CD4-positive, alpha-beta T cell (primary cell): ENCODE data around the gene TRMT44. TPM values are rescaled to one million over a fixed set of nuclear protein-coding genes. Genes with fewer than 3 reads are reported as not detected.

ENCODE experiments used
- ATAC-seq: fragments of 200-7000 bp; cut with Tn5 transposase; one replicate; pipeline ENCODE4 v1.10.0; 2022; ENCODE audit warnings: mild to moderate bottlenecking; ENCODE audit not compliant: poor library complexity
- CTCF ChIA-PET: fragments of 350-600 bp; sonication (Branson Sonifier 250); formaldehyde crosslinking; loops from one replicate; lab custom pipeline; 2021; ENCODE audit warnings: antibody characterized with exemption, inconsistent platforms; lab: Charles Lee
- POLR2A ChIA-PET: fragments of 350-600 bp; sonication (Branson Sonifier 250); formaldehyde crosslinking; loops from one replicate; lab custom pipeline; 2021; ENCODE audit warnings: antibody characterized with exemption, inconsistent platforms; lab: Charles Lee
- DNase-seq, 14 experiments: peaks; one replicate each; pipeline ENCODE4 v3.0.0-alpha.2; 2013 to 2020; ENCODE audit warnings: mixed read lengths in 2 of 14
- H3K27ac ChIP-seq, 2 donors: one replicate each; pipeline versions ENCODE4 v1.5.1 to v1.7.0; 2013; ENCODE audit warnings: low read length in 2 of 2, low read depth in 1 of 2, mild to moderate bottlenecking in 1 of 2
- H3K27me3 ChIP-seq, 2 experiments: 1 replicate in 1 of 2; 2 replicates in 1 of 2; pipeline versions ENCODE4 v1.6.1 to v1.7.0; 2013; ENCODE audit warnings: low read length in 2 of 2, control low read depth in 1 of 2, mild to moderate bottlenecking in 1 of 2, moderate library complexity in 1 of 2; ENCODE audit not compliant: insufficient read depth in 2 of 2, control insufficient read depth in 1 of 2
- H3K36me3 ChIP-seq: one replicate; pipeline ENCODE4 v1.6.1; 2013; ENCODE audit warnings: low read length, control low read depth; ENCODE audit not compliant: insufficient read depth
- H3K4me1 ChIP-seq: one replicate; pipeline ENCODE4 v1.6.1; 2013; ENCODE audit warnings: low read length, control low read depth; ENCODE audit not compliant: insufficient read depth
- H3K4me3 ChIP-seq: one replicate; pipeline ENCODE4 v1.5.1; 2013; ENCODE audit warnings: mild to moderate bottlenecking, low read length, moderate library complexity
- H3K9me3 ChIP-seq, 2 experiments: 1 replicate in 1 of 2; 2 replicates in 1 of 2; pipeline versions ENCODE4 v1.6.1 to v1.7.0; 2013; ENCODE audit warnings: low read length in 2 of 2, mild to moderate bottlenecking in 2 of 2, control low read depth in 1 of 2, moderate library complexity in 1 of 2; ENCODE audit not compliant: control insufficient read depth in 1 of 2, insufficient read depth in 1 of 2
- H3K27ac Mint-ChIP-seq: one replicate; pipeline ENCODE4 v1.8.0; 2020; ENCODE audit warnings: mixed read lengths
- H3K27me3 Mint-ChIP-seq: one replicate; pipeline ENCODE4 v1.8.0; 2021; ENCODE audit warnings: mixed read lengths
- H3K36me3 Mint-ChIP-seq: one replicate; pipeline ENCODE4 v1.8.0; 2021; ENCODE audit warnings: low read depth, mixed read lengths
- H3K4me1 Mint-ChIP-seq: one replicate; pipeline ENCODE4 v1.8.0; 2021; ENCODE audit warnings: low read depth, mixed read lengths
- H3K4me3 Mint-ChIP-seq: one replicate; pipeline ENCODE4 v1.8.0; 2020; ENCODE audit warnings: mild to moderate bottlenecking, mixed read lengths
- H3K9me3 Mint-ChIP-seq: one replicate; pipeline ENCODE4 v1.8.0; 2020; ENCODE audit warnings: mixed read lengths
- CTCF ChIP-seq: fragments of 200-600 bp; IDR thresholded peaks from one replicate; pipeline ENCODE4 v1.8.0; 2022; ENCODE audit warnings: antibody characterized with exemption, mild to moderate bottlenecking
- intact Hi-C, 2 experiments: fragments of 100-400 bp; cut with DNase I in 1 of 2; cut with micrococcal nuclease in 1 of 2; formaldehyde crosslinking; loops; one replicate each; pipeline versions ENCODE4 v1.15.1 to v1.9.0; 2023 to 2025; cut with DNase I, micrococcal nuclease
- total RNA-seq, 174 experiments: library from RNA in 2 of 174; stranded (reverse) in 2 of 174; gene quantifications; one replicate each; pipeline ENCODE4 v1.2.3 and lab custom pipeline; 2021 to 2026

The TRMT44 gene
- total RNA-seq, 2 experiments from 2014 or later, result 25.6 to 29.2 TPM

DNA sequence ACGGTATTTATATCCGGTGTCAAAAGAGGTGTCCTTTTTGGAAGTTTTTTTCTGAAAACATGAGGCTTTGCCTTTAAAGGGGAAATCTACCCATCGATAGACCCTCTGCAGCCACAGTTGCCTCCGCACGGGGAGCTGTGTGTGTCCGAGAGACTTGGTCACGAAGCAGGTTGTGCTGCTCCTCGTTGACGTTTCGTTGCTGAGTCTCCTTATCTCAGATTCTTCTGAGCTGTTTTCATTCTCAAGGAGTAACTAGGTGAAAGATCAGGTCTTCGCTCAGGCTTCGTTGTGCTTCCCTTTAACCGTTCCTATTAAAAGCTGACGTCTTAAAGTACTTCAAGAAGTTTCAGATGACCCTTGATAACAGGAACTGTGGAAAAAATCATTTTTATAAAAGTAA, 23.8 kb downstream of the TRMT44 start:
- DNase-seq (no peak), ATAC-seq (no peak)
- no peak overlapping the region for H3K27ac ChIP-seq
- no peaks in the 10 kb centered on the region for H3K4me1 Mint-ChIP-seq
- no peak for TF ChIP-seq CTCF
- CTCF ChIA-PET, result no interaction called here
- no peak overlapping the region for H3K4me3 Mint-ChIP-seq
- H3K27me3 ChIP-seq, result no peaks in the 10 kb centered on the region
- H3K9me3 ChIP-seq, result no peaks in the 10 kb centered on the region
- H3K27me3 Mint-ChIP-seq, result no peaks in the 10 kb centered on the region
- H3K4me3 ChIP-seq, result no peak overlapping the region
- intact Hi-C loops, result no loop called here
- no peaks in the 10 kb centered on the region for H3K4me1 ChIP-seq
- no peak overlapping the region for H3K27ac Mint-ChIP-seq
- H3K9me3 Mint-ChIP-seq, result no peaks in the 10 kb centered on the region
- H3K36me3 ChIP-seq, result peaks cover 41% of the 10 kb centered on the region
- H3K36me3 Mint-ChIP-seq, result peaks cover 72% of the 10 kb centered on the region
- POLR2A ChIA-PET, result no interaction called here

DNA sequence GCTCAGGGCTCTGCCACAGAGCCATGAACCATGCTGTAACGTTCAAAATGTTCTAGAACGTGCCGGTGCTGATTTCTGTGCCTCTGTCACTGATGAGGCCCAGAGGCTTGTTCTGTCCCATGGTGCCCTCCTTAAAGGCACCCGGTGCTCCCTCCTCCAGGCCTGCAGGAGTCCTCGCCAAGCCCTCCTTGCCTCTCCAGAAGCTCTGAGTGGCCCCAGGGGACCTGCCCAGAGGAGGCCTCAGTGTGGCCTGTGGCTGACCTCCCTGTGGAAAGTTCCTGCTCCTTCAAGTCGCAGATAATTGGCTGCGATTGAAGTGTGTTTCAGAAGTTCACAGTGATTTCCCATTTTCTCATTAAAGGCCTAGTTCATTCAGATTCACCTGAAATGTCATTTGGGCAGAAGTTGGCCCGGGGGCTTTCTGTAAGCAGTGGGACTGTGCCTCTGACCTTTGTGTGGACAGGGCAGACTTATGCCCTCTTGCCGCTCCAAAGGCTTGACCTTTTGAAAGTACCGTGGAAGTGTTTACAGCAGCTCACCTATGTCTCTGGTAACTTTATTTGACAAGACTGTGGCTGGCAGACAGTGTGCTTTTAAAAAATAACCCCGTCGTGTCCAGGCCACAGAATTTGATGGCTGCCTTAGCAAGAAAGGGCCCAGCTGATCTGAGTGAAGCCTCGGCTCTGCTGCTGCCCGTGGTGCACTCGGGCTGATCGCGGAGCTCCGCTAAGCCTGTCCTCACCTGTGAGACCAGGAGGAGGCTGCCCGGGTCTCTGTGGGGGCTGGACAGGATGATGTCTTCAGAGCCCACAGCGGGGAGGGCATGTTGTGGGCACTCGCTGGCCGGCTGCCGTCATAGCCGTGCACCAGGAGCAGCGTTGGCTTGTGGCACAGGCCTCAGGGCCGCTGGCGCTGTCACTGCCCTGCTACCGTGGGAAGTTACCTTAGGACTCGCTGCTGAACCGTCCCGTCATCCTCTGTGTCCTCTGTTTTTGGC, 25.3 kb downstream of the TRMT44 start:
- no peaks in the 10 kb centered on the region for H3K27me3 Mint-ChIP-seq
- no peak overlapping the region for H3K4me3 ChIP-seq
- ChIA-PET CTCF (no interaction called here), POLR2A (no interaction called here)
- intact Hi-C loops, result no loop called here
- H3K27me3 ChIP-seq, result no peaks in the 10 kb centered on the region
- H3K27ac Mint-ChIP-seq, result no peak overlapping the region
- no peak overlapping the region for H3K4me3 Mint-ChIP-seq
- DNase-seq (no peak), ATAC-seq (no peak)
- H3K4me1 ChIP-seq, result no peaks in the 10 kb centered on the region
- H3K27ac ChIP-seq, result no peak overlapping the region
- H3K9me3 ChIP-seq, result no peaks in the 10 kb centered on the region
- no peaks in the 10 kb centered on the region for H3K9me3 Mint-ChIP-seq
- no peaks in the 10 kb centered on the region for H3K4me1 Mint-ChIP-seq
- peaks cover 46% of the 10 kb centered on the region for H3K36me3 ChIP-seq
- TF ChIP-seq CTCF, result no peak
- H3K36me3 Mint-ChIP-seq, result peaks cover 70% of the 10 kb centered on the region

DNA sequence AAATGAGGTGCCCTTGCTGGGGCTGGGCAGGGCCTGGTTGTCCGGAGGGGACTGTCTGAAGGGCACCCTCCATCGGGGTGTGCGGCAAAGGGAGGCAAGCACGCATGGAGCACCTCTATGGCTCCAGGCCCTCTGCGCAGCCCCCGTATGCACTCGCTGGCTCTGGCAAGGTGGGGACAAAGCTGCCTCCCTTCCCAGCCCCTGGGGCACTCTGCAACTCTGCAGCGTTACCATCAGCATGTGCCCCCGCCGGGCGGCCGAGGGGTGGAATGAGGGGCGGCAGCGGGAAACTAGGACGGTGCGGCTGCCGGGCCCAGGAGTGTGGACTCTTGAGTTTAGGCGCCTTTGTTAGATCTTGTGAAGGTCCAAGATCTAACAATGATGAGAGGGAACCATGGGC, 26.4 kb downstream of the TRMT44 start:
- H3K9me3 Mint-ChIP-seq, result no peaks in the 10 kb centered on the region

More for the DNA sequence above, 26.4 kb downstream of the TRMT44 start:
- Histone ChIP-seq H3K4me3 (no peak overlapping the region), H3K27me3 (no peaks in the 10 kb centered on the region), H3K9me3 (no peaks in the 10 kb centered on the region), H3K4me1 (no peaks in the 10 kb centered on the region), H3K36me3 (peaks cover 46% of the 10 kb centered on the region), H3K27ac (no peak overlapping the region)
- Mint-ChIP-seq H3K4me1 (no peaks in the 10 kb centered on the region), H3K4me3 (no peak overlapping the region), H3K36me3 (peaks cover 60% of the 10 kb centered on the region), H3K27ac (no peak overlapping the region), H3K27me3 (no peaks in the 10 kb centered on the region)
- ChIA-PET CTCF (no interaction called here), POLR2A (no interaction called here)
- ATAC-seq, result no peak
- no peak for TF ChIP-seq CTCF
- DNase-seq, result no peak
- intact Hi-C loops, result no loop called here
